ENCODE data around the gene UBE2N. TPM values are rescaled to one million over a fixed set of nuclear protein-coding genes. Genes with fewer than 3 reads are reported as not detected.

The UBE2N gene
- total and polyA plus RNA-seq, 2 of the 8 experiments (the other 6 are each of a cell fraction or from before 2014, with no cell fraction given) = 108 to 225 TPM

DNA sequence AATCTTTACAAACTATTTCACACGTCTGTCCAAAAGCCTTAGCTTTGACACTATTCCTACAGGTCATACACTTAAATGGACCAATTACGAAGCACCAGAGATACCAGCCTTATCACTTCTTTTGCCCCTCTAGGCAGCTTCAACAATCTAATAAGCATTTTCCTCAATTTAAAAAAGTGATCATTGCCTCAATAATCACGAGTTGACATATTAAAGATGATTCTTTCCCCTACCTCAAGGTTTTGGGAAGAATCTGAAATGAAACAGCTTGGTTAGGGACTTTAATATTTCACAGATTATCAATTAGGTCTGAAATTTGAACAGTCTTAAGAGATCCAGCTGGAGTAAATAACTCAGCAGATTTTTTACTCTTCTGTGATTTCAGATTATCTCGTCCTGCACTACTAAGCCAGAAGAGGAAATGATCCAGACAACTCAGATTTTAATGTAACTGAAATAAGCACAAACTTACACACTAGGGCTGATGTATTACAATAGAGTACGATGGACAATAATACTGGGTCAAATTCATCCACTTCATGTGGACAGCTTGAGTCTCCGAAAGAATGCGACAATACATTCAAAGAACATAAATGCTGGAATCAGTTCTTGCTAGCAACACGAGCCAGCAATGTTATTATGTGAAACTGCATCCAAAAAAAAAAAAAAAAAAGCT, 15.9 kb downstream of the UBE2N start:
- H3K4me3 ChIP-seq (ENCODE audit: extremely low read depth in 1 of 4, insufficient read depth in 2 of 4, low read depth in 3 of 4, low read length in 4 of 4) = no peak overlapping the region
- 86% methylated on average over 8 of the region's 8 CpGs; no CpG with 5 or more reads in 1 of the 2 experiments for WGBS, 2 experiments (ENCODE audit: extremely low coverage in 1 of 2, insufficient coverage in 1 of 2, insufficient read length in 1 of 2, insufficient replicate concordance in 2 of 2, low coverage in 1 of 2, low lambda C conversion rate in 2 of 2, missing lambda C conversion rate in 1 of 2)
- FAIRE-seq (no peak), DNase-seq (ENCODE audit: low read depth in 1 of 2, low spot score in 2 of 2) (no peak)
- no peak overlapping the region for H3K27ac ChIP-seq (ENCODE audit: low read depth, low read length)
- no peaks in the 10 kb centered on the region for H3K23me2 ChIP-seq (ENCODE audit: low read depth, low read length)
- no peak overlapping the region for H3K9ac ChIP-seq (replicated peaks in 1 of 4; ENCODE audit: extremely low read depth in 1 of 4, low read depth in 3 of 4, low read length in 3 of 4)
- H3K56ac ChIP-seq (replicated peaks; ENCODE audit: insufficient read length, low read depth, low read length) = no peak overlapping the region
- H4K91ac ChIP-seq (replicated peaks; ENCODE audit: insufficient read length, low read length) = no peak overlapping the region
- H4K20me1 ChIP-seq (replicated peaks in 1 of 2; ENCODE audit: control insufficient read depth in 1 of 2, insufficient read depth in 2 of 2, low read length in 2 of 2) = peaks cover 23 to 26% of the 10 kb centered on the region in 2 experiments
- ChIA-PET POLR2A (ENCODE audit: partially characterized antibody) (interaction anchor here (0.6 to 1.5 kb wide), 5 partner anchors 11 to 149 kb away, joined by 3 to 7 read pairs (median 4); partner anchors contain the start of gene UBE2N), CTCF (ENCODE audit: partially characterized antibody) (interaction anchor here (0.6 to 1.6 kb wide), 6 partner anchors 11 to 710 kb away, joined by 3 to 8 read pairs (median 4); no protein-coding TSS in a partner anchor)
- H2AK5ac ChIP-seq (ENCODE audit: low read depth, low read length) = no peak overlapping the region
- no peak overlapping the region for H3K14ac ChIP-seq (ENCODE audit: insufficient read length)
- H2BK20ac ChIP-seq (ENCODE audit: low read length) = no peak overlapping the region
- peaks cover 0 to 6% (median 5%) of the 10 kb centered on the region in 4 experiments; a peak in 6 of 7 replicates for H3K4me1 ChIP-seq (replicated peaks in 1 of 4; ENCODE audit: control insufficient read depth in 3 of 4, insufficient read depth in 4 of 4, low read length in 3 of 4)
- H2BK120ac ChIP-seq (replicated peaks; ENCODE audit: low read depth, low read length) = no peak overlapping the region
- H3K23ac ChIP-seq (ENCODE audit: insufficient read length) = no peak overlapping the region
- H2AFZ ChIP-seq (ENCODE audit: low read length) = no peak overlapping the region
- no peak overlapping the region for H4K8ac ChIP-seq (ENCODE audit: extremely low read depth, insufficient read depth, low read length)
- no peak overlapping the region for H3K18ac ChIP-seq (ENCODE audit: extremely low read depth, low read length)
- peaks cover 4% of the 10 kb centered on the region for H3K79me1 ChIP-seq (ENCODE audit: low read depth, low read length)
- no peak overlapping the region for H2BK15ac ChIP-seq (ENCODE audit: low read length)
- H2BK12ac ChIP-seq (ENCODE audit: low read depth, low read length) = no peak overlapping the region
- H3K4me2 ChIP-seq (ENCODE audit: insufficient read depth in 1 of 2, low read depth in 2 of 2, low read length in 2 of 2) = no peak overlapping the region
- peaks cover 43 to 97% of the 10 kb centered on the region in 2 experiments for H3K79me2 ChIP-seq (ENCODE audit: control insufficient read depth in 1 of 2, insufficient read depth in 2 of 2, low read length in 2 of 2)
- no peak overlapping the region for H2BK5ac ChIP-seq (ENCODE audit: low read depth, low read length)
- no peak overlapping the region for H4K5ac ChIP-seq (ENCODE audit: insufficient read length, low read depth, low read length)
- H3K9me3 ChIP-seq (ENCODE audit: insufficient read depth in 2 of 2, low read depth in 1 of 2, low read length in 1 of 2) = no peaks in the 10 kb centered on the region
- no peaks in the 10 kb centered on the region for H3K27me3 ChIP-seq (replicated peaks in 1 of 4; ENCODE audit: control insufficient read depth in 3 of 4, extremely low read depth in 1 of 4, insufficient read depth in 3 of 4, low read length in 3 of 4)
- no peaks in the 10 kb centered on the region for H3K36me3 ChIP-seq (ENCODE audit: control insufficient read depth in 2 of 4, insufficient read depth in 4 of 4, low read length in 3 of 4)
- H3K4ac ChIP-seq (replicated peaks; ENCODE audit: insufficient read length, low read depth, low read length) = no peak overlapping the region
- TF ChIP-seq SAP30 (IDR thresholded peaks at IDR 0.05; ENCODE audit: insufficient read depth, insufficient replicate concordance, low read length) (no peak), SIX5 (IDR thresholded peaks at IDR 0.05; ENCODE audit: low read depth, low read length) (no peak), SUZ12 (IDR thresholded peaks at IDR 0.05; ENCODE audit: low read length) (no peak), HDAC2 (IDR thresholded peaks at IDR 0.05; ENCODE audit: borderline replicate concordance in 1 of 2, low read depth in 2 of 2, low read length in 2 of 2) (no peak)
